K562 (cell line): ENCODE measurements around the gene PTPN18. TPM values are rescaled to one million over a fixed set of nuclear protein-coding genes. Genes with fewer than 3 reads are reported as not detected.

Experiments
- ADNP ChIP-seq: fragments of 200-800 bp; sonication (Bioruptor generic); IDR thresholded peaks from 2 replicates; pipeline ENCODE4 v1.6.1; 2016; ENCODE audit warnings: missing genetic modification characterization, missing compliant biosample characterization
- CCAR2 ChIP-seq: fragments of 200-400 bp; formaldehyde crosslinking; IDR thresholded peaks from 2 replicates; pipeline ENCODE4 v1.6.1; 2017; ENCODE audit warnings: mild to moderate bottlenecking, low read depth, low read length
- CHCHD3 ChIP-seq: fragments of 250-450 bp; sonication (Bioruptor Pico); IDR thresholded peaks from 2 replicates; pipeline ENCODE4 v2.1.2; 2022; ENCODE audit warnings: mild to moderate bottlenecking
- DEAF1 ChIP-seq: fragments of 450-650 bp; formaldehyde crosslinking; IDR thresholded peaks from 2 replicates; pipeline ENCODE4 v1.4.0; 2020; ENCODE audit warnings: mild to moderate bottlenecking, moderate library complexity
- E2F4 ChIP-seq: sonication (generic); formaldehyde crosslinking; IDR thresholded peaks from 2 replicates; pipeline ENCODE4 v1.8.0; 2022; ENCODE audit warnings: mild to moderate bottlenecking, low read depth, missing genetic modification reagents
- GABPB1 ChIP-seq: sonication (generic); formaldehyde crosslinking; IDR thresholded peaks from 2 replicates; pipeline ENCODE4 v1.8.0; 2022; ENCODE audit warnings: mild to moderate bottlenecking, missing genetic modification reagents
- MECOM ChIP-seq: fragments of 250-450 bp; sonication (Bioruptor Pico); IDR thresholded peaks from 2 replicates; pipeline ENCODE4 v1.8.0; 2022; ENCODE audit warnings: inconsistent platforms
- NCOA6 ChIP-seq: fragments of 450-650 bp; IDR thresholded peaks from 2 replicates; pipeline ENCODE4 v1.6.1; 2017; ENCODE audit warnings: mild to moderate bottlenecking
- NFXL1 ChIP-seq: fragments of 450-650 bp; formaldehyde crosslinking; IDR thresholded peaks from 2 replicates; pipeline ENCODE4 v1.4.0; 2021; ENCODE audit warnings: mild to moderate bottlenecking
- PHB ChIP-seq: fragments of 250-450 bp; sonication (Bioruptor Pico); IDR thresholded peaks from 2 replicates; pipeline ENCODE4 v1.5.0; 2021
- RBM34 ChIP-seq: fragments of 200-400 bp; formaldehyde crosslinking; IDR thresholded peaks from 2 replicates; pipeline ENCODE4 v1.6.1; 2018; ENCODE audit warnings: low read length, borderline replicate concordance; ENCODE audit not compliant: insufficient read depth
- SMARCA4 ChIP-seq: fragments of 450-650 bp; IDR thresholded peaks from 2 replicates; pipeline ENCODE4 v1.6.1; 2016
- SP1 ChIP-seq: sonication (generic); formaldehyde crosslinking; IDR thresholded peaks from 2 replicates; pipeline ENCODE4 v1.8.1; 2022; ENCODE audit warnings: mild to moderate bottlenecking, missing genetic modification reagents
- SRSF3 ChIP-seq: fragments of 200-400 bp; formaldehyde crosslinking; IDR thresholded peaks from 2 replicates; pipeline ENCODE4 v1.6.1; 2016; ENCODE audit warnings: mild to moderate bottlenecking, low read length, moderate library complexity; ENCODE audit not compliant: insufficient read depth
- SUPT5H ChIP-seq: fragments of 450-650 bp; IDR thresholded peaks from 2 replicates; pipeline ENCODE4 v1.6.1; 2016
- TGIF2 ChIP-seq: sonication (generic); formaldehyde crosslinking; IDR thresholded peaks from 2 replicates; pipeline ENCODE4 v1.8.1; 2022; ENCODE audit warnings: mild to moderate bottlenecking, missing genetic modification reagents, moderate library complexity
- XRCC4 ChIP-seq: IDR thresholded peaks from one replicate; pipeline ENCODE4 v1.6.1; 2011; ENCODE audit not compliant: insufficient read depth, insufficient read length; ENCODE audit errors: extremely low read depth
- ZNF253 ChIP-seq: fragments of 250-450 bp; sonication (Bioruptor Pico); conservative IDR thresholded peaks from 2 replicates; pipeline ENCODE4 v1.6.1; 2021; ENCODE audit warnings: mild to moderate bottlenecking
- ZNF274 ChIP-seq: IDR thresholded peaks from 2 replicates; pipeline ENCODE4 v1.6.1; 2011; ENCODE audit warnings: low read depth, mild to moderate bottlenecking, low read length, moderate library complexity, borderline replicate concordance
- ZNF41 ChIP-seq: fragments of 250-450 bp; sonication (Bioruptor Pico); conservative IDR thresholded peaks from 2 replicates; pipeline ENCODE4 v1.4.0; 2020; ENCODE audit warnings: mild to moderate bottlenecking
- ZNF445 ChIP-seq: fragments of 250-450 bp; sonication (Bioruptor Pico); IDR thresholded peaks from 2 replicates; pipeline ENCODE4 v1.4.0; 2020; ENCODE audit warnings: low read depth, mild to moderate bottlenecking, moderate library complexity
- ZNF592 ChIP-seq: fragments of 450-650 bp; IDR thresholded peaks from 2 replicates; pipeline ENCODE4 v1.6.1; 2017; ENCODE audit warnings: antibody characterized with exemption, mild to moderate bottlenecking
- ZNF699 ChIP-seq: fragments of 250-450 bp; sonication (Bioruptor Pico); IDR thresholded peaks from 2 replicates; pipeline ENCODE4 v1.8.0; 2021; ENCODE audit warnings: mild to moderate bottlenecking, moderate library complexity; ENCODE audit not compliant: insufficient replicate concordance
- ZNF717 ChIP-seq: fragments of 250-450 bp; sonication (Bioruptor Pico); IDR thresholded peaks from 2 replicates; pipeline ENCODE4 v1.5.0; 2021
- polyA plus RNA-seq, 8 experiments: library from polyadenylated mRNA; depleted of rRNA in 4 of 8; stranded (reverse) in 5 of 8; unstranded in 3 of 8; fragments of >200 nt; fragmentation: Nextera tagmentation in 2 of 8; fragmentation: Illumina TruSeq in 1 of 8; extraction: Ambion mirVana in 2 of 8; extraction: Trizol in 1 of 8; gene quantifications; 2 replicates each; pipeline versions ENCODE4 v1.2.1 to v1.2.3, GENCODE V29; 2011 to 2014; ENCODE audit warnings: inconsistent platforms in 1 of 8, missing spikeins in 1 of 8
- total RNA-seq, 7 experiments: library from RNA; depleted of rRNA in 6 of 7; stranded (reverse); fragments of >200 nt in 6 of 7; fragmentation: Illumina TruSeq in 2 of 7; extraction: Trizol in 2 of 7; gene quantifications; 2 replicates each; pipeline versions ENCODE4 v1.2.1 to v1.2.3, GENCODE V29; 2011 to 2021; ENCODE audit warnings: low replicate concordance in 1 of 7

Gene PTPN18
- total and polyA plus RNA-seq, 9 of the 15 experiments (the other 6 are each of a cell fraction or from before 2014, with no cell fraction given) = 11.6 to 90.7 (median 49.6) TPM

- TF ChIP-seq DEAF1 (CRISPR knock-in tag) = no peak
- no peak for TF ChIP-seq MECOM
- no peak for TF ChIP-seq NFXL1 (CRISPR knock-in tag)
- no peak for TF ChIP-seq ADNP (tag)
- TF ChIP-seq ZNF274 = no peak
- TF ChIP-seq CCAR2 = no peak
- TF ChIP-seq ZNF41 (CRISPR knock-in tag) = no peak
- no peak for TF ChIP-seq CHCHD3 (CRISPR knock-in tag)
- no peak for TF ChIP-seq GABPB1 (CRISPR knock-in tag)
- TF ChIP-seq ZNF717 (CRISPR knock-in tag) = no peak
- no peak for TF ChIP-seq ZNF699
- no peak for TF ChIP-seq SP1 (CRISPR knock-in tag)
- no peak for TF ChIP-seq ZNF445
- no peak for TF ChIP-seq SRSF3
- no peak for TF ChIP-seq E2F4 (CRISPR knock-in tag)
- TF ChIP-seq SUPT5H = 0 out of 2 replicates have a peak, but pooled peaks have one; percentile 19
- no peak for TF ChIP-seq PHB
- TF ChIP-seq SMARCA4 = peak; percentile 77
- no peak for TF ChIP-seq ZNF253 (CRISPR knock-in tag)
- TF ChIP-seq RBM34 = no peak
- no peak for TF ChIP-seq TGIF2 (CRISPR knock-in tag)
- TF ChIP-seq NCOA6 = no peak
- peak; percentile 95 for TF ChIP-seq ZNF592
- TF ChIP-seq XRCC4 = no peak
Measured at GRCh38 chr2:130380096-130380934, 24.5 kb downstream of the PTPN18 start (continued).
